GM18951 (cell line): Measurements from ENCODE around the gene EDNRA.
"Not testable (repeated sequence)": the region's sequence is repeated elsewhere in the genome, so short reads cannot be mapped to it uniquely, and the experiment has no call there.

Source experiments
- POLR2A ChIP-seq: IDR thresholded peaks from 4 replicates; pipeline ENCODE4 v1.6.1; 2011; ENCODE audit warnings: mild to moderate bottlenecking; ENCODE audit not compliant: insufficient read length, insufficient read depth; ENCODE audit errors: extremely low read depth
- in situ Hi-C: fragments of 300-500 bp; cut with MboI; formaldehyde crosslinking; loops from one replicate; pipeline ENCODE4 v1.12.0; 2022; ENCODE audit warnings: low sequenced_read_pairs, mixed read lengths, inconsistent platforms; ENCODE audit not compliant: unreplicated experiment

EDNRA gene

DNA sequence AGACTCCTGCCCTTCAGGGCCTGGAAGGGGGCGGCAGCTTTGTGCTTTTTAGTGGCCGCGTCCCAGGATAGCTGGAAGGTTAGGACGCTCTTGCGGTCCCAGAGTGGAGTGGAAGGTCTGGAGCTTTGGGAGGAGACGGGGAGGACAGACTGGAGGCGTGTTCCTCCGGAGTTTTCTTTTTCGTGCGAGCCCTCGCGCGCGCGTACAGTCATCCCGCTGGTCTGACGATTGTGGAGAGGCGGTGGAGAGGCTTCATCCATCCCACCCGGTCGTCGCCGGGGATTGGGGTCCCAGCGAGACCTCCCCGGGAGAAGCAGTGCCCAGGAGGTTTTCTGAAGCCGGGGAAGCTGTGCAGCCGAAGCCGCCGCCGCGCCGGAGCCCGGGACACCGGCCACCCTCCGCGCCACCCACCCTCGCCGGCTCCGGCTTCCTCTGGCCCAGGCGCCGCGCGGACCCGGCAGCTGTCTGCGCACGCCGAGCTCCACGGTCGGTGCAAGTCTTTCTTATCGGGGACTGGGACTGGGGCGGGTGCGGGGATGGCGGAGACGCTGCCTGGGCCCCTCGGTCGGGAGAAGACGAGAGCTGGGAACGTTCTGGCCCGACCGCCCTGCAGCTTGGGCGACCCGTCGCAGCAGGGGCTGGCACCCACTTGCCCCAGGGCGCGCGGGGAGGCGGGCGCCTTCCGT is at the start of gene EDNRA:
Gene EDNRA (plus strand): TSS at position 207 of the 686 bp plus-strand sequence. CDS start 4,585 bp downstream, outside the sequence.
- in situ Hi-C loops, result no loop called here
- TF ChIP-seq POLR2A, result no peak

DNA sequence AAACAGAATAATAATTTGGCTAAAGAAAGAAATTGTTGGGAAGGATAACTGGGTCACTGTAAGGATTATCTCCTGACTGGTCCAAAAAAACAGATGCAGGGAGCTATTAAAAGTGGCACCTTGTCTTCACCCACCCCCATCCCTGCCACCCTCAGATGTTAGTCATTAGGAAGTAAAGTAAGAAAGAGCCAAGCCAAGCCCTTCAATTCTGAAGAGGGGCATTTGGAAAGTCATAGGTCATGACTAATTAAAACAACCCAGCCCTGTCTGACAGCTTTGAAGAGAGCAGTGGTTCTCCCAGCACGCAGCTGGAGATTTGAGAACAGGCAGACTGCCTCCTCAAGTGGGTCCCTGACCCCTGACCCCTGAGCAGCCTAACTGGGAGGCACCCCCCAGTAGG is 46.5 kb upstream of the EDNRA start:
- in situ Hi-C loops, result not testable (repeated sequence)

- in situ Hi-C loops, result no loop called here
- no peak for TF ChIP-seq POLR2A
Observed at GRCh38 chr4:147440442-147440841, 40.5 kb upstream of the EDNRA start.

- TF ChIP-seq POLR2A, result no peak
- in situ Hi-C loops, result no loop called here
Observed at GRCh38 chr4:147447786-147448185, 33.1 kb upstream of the EDNRA start.

GRCh38 chr4:147453561-147454141 is 27.2 kb upstream of the EDNRA start:
- TF ChIP-seq POLR2A, result no peak
- in situ Hi-C loops, result no loop called here

GRCh38 chr4:147456706-147457105 is 24.2 kb upstream of the EDNRA start:
- TF ChIP-seq POLR2A, result no peak
- in situ Hi-C loops, result no loop called here

DNA sequence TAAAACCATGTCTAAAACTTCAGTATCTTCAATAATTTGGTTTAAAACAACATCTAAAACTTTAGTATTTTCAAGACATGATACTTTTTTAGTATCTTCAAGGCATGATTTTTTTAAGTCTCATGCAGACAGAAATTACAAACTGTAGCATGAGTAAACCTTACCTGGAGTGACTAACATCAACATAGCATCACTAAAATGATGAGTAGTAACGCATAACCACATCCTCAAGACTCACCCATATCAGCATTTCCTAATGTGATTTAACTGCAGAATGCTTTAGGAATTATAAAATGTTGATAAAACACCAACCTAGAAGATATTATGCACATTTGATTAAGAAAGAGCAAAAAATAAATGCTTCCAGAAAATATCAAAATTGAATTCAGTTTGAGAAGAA is 19.7 kb upstream of the EDNRA start:
- in situ Hi-C loops, result no loop called here
- no peak for TF ChIP-seq POLR2A

GRCh38 chr4:147463065-147463464 is 17.8 kb upstream of the EDNRA start:
- no peak for TF ChIP-seq POLR2A
- in situ Hi-C loops, result no loop called here

DNA sequence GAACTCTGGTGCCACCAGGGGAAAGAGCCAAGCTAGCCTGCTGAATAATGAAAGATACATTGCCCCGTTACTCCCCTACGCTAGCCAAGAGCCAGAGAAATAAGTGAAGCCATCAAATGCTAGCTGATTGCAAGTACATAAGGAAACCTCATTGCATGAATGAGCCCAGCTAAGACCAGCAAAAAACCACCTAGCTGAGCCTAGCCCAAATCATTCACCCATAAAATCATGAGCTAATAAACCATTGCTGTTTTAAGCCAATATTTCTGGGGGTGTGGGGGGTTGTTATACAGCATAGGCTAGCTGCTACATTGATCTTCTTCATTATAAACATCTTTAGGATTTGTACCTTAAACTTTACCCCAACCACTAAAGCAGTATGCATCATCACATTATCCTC is 15.4 kb upstream of the EDNRA start:
- in situ Hi-C loops, result no loop called here
- no peak for TF ChIP-seq POLR2A

GRCh38 chr4:147477439-147477838 is 3.5 kb upstream of the EDNRA start:
- in situ Hi-C loops, result no loop called here
- TF ChIP-seq POLR2A, result no peak

- in situ Hi-C loops, result no loop called here
- TF ChIP-seq POLR2A, result no peak
Observed at GRCh38 chr4:147479376-147479775, 1.5 kb upstream of the EDNRA start.

DNA sequence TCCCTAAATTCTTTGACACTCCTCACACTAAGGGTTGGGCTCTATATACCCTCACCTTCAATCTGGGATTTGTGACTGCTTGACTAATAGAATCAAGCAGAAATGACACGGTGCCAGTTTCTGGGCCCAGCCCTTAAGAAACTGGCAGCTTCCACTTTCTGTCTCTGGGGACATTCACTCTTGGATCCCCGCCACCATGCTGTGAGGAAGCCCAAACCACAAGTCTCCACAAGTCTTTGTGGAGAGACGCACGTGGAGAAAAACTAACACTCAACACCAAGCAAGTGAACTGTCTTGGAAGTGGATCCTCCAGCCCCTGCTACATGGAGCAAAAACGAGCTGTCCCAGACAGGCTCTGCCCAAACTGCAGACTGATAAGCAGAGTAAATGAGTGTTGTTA is 1.1 kb upstream of the EDNRA start:
- in situ Hi-C loops, result no loop called here
- TF ChIP-seq POLR2A, result no peak

GRCh38 chr4:147480502-147480890 is 401 bp upstream of the EDNRA start:
- no peak for TF ChIP-seq POLR2A
- in situ Hi-C loops, result no loop called here

GRCh38 chr4:147481577-147482109 is 746 bp downstream of the EDNRA start:
- TF ChIP-seq POLR2A, result no peak
- in situ Hi-C loops, result no loop called here
